KOPT-K1 (cell line): ENCODE measurements around the gene PDGFRB.

Experiments
- H3K27ac ChIP-seq: fragments of 200-600 bp; sonication (generic); 2 replicates; pipeline ENCODE4 v1.5.1; 2016; ENCODE audit warnings: antibody characterized with exemption, mild to moderate bottlenecking, low read depth, low read length; ENCODE audit not compliant: poor library complexity, severe bottlenecking
- H3K36me3 ChIP-seq: fragments of 200-600 bp; sonication (generic); 2 replicates; pipeline ENCODE4 v1.5.1; 2017; ENCODE audit warnings: antibody characterized with exemption, mild to moderate bottlenecking, low read length, moderate library complexity; ENCODE audit not compliant: insufficient read depth
- H3K9me3 ChIP-seq: fragments of 200-600 bp; sonication (generic); 2 replicates; pipeline ENCODE4 v1.5.1; 2017; ENCODE audit warnings: antibody characterized with exemption, low read length, mild to moderate bottlenecking; ENCODE audit not compliant: insufficient read depth, poor library complexity, severe bottlenecking

The PDGFRB gene

DNA sequence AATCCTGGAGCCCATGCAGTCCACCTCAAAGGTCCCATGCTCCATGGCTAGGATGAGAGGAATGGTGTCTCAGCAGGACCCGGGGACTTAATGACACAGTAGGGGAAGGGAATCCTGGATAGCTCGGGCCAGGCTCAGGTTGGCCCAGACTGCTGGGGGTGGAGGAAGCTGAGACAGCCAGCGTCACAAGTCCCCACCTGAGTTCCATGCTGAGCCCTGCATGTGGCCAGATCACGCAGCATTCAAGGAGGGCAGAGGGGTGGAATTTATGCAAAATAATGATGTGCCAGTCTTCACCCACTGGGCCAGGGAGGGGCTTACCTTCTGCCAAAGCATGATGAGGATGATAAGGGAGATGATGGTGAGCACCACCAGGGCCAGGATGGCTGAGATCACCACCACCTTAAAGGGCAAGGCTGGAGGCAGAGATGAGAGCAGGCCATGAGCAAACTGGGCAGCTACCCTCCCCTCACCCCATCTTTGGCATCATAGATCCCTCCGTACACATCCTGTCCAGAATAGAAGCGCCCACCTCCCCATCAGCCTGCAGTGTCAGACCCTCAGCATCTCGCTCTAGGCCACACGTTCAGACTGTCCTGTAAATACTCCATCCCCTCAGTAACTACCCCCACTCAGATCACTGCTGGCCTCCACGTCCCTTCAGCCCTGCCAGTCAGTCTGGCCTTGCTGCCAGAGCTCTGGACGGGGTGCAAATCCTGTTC, 29.3 kb downstream of the PDGFRB start:
- H3K36me3 ChIP-seq: no peaks in the 10 kb centered on the region
- no peaks in the 10 kb centered on the region for H3K9me3 ChIP-seq
- no peak overlapping the region for H3K27ac ChIP-seq

DNA sequence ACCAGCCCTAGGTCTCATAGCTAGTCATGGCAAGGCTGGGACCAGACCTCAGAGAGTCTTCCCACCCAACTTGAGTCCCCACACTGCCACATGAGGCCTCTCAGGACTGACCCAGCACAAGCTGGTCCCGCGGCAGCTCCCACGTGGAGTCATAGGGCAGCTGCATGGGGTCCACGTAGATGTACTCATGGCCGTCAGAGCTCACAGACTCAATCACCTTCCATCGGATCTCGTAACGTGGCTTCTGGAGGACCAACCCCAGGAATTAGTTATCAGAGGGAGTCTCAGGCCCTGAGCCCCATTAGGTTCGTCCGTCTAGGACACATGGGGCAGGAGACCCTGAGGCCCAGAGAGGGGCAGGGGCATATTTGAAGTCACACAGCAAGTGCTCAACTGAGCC, 30.3 kb downstream of the PDGFRB start:
- no peak overlapping the region for H3K27ac ChIP-seq
- no peaks in the 10 kb centered on the region for H3K9me3 ChIP-seq
- no peaks in the 10 kb centered on the region for H3K36me3 ChIP-seq

DNA sequence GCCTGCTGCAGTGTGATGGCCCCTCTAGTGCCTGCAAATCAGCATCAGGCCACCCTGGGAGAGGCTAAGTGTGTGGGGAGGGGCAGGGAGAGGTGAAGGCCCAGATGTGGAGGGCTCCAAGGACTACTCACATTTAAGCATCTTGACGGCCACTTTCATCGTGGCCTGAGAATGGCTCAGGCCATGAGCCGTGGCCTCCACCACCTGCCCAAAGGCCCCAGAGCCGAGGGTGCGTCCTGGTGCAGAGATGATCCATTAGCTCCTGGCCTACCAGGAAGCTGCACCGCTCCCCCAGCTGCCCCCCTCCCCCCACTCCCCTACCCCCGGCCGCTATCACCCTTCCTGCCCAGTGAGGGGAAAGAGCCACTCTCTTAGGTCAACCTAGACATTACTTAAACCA, 31.0 kb downstream of the PDGFRB start:
- no peaks in the 10 kb centered on the region for H3K9me3 ChIP-seq
- H3K36me3 ChIP-seq: no peaks in the 10 kb centered on the region
- no peak overlapping the region for H3K27ac ChIP-seq

DNA sequence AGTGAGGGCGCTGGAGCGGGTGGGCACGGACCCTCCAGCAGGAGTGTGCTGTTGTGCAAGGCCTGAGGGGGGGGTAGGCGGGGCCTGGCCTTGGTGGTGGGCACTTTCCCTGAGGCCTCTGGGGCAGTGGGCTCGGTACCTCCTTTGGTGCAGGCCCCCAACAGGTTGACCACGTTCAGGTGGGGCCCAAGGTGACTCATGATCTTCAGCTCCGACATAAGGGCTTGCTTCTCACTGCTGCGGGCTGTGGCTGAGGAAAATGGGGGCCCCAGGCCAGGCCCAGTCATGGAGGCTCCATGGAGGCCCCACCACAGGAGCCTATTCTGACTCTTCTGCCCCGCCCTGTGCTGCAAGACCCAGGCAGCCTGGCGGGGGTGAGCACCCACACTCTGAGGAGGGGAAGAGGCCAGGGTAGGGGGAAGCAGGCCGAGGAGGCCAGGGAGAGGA, 31.5 kb downstream of the PDGFRB start:
- Histone ChIP-seq H3K27ac (no peak overlapping the region), H3K9me3 (no peaks in the 10 kb centered on the region), H3K36me3 (no peaks in the 10 kb centered on the region)

DNA sequence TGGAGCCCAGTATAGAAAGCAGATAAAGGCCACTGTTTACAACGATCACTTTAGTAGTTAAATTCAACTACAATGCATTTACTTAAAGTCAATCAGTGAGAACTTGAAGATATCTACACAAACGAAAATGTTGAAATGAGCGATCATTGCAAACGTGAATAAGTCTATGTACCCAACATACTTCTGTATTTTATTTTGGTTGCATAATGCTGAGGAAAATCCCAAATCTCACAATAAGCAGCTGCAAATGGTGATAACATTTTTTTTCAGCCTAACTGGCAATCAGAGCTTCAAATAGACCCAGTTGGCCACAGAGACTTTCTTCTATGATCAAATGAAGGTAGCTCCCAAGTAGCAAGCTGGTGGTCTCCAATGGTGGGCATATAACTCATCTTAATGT, 32.1 kb downstream of the PDGFRB start:
- Histone ChIP-seq H3K27ac (no peak overlapping the region), H3K9me3 (no peaks in the 10 kb centered on the region), H3K36me3 (no peaks in the 10 kb centered on the region)

DNA sequence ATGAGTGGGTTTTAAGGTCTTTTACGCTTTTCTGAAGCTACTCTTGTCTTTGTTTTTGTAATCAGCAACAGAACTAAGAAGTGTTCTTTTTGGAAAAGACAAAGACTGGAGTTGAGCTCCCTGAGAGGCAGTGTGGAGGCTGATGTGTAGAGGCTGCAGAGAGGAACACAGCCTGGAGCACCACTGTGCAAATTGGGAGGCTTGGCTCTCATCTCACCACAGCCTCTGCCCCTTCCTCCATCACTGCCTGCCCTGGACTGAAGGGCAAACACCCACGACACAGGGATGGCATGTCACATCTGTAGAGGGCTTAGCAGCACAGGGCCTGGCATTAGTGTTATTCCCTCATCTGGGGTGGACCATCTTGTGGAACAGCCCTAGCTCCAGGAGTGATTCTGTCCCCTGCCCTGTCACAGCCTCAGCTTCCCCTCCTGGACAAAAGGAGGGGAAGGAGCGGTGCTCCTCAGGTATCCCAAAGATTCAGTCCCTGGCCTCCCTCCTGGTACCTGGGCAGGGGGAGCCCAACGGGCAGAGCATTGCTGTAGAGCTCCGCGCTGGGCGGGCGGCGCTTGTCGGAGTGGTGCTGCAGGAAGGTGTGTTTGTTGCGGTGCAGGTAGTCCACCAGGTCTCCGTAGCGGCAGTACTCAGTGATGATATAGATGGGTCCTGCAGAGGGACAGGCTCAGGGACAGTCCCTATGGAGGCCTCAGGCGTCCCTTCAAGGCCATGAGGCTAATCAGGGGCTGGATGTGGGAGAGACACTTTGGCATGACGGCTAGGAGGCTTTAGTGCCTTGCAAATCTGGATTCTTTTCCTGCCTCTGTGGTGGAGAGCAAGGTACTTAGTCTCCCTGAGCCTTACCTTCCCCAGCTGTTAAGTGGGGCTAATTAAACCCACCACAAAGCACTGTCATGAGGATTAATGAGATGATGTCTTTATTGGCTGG, 32.8 kb downstream of the PDGFRB start:
- no peak overlapping the region for H3K27ac ChIP-seq
- no peaks in the 10 kb centered on the region for H3K9me3 ChIP-seq
- no peaks in the 10 kb centered on the region for H3K36me3 ChIP-seq

DNA sequence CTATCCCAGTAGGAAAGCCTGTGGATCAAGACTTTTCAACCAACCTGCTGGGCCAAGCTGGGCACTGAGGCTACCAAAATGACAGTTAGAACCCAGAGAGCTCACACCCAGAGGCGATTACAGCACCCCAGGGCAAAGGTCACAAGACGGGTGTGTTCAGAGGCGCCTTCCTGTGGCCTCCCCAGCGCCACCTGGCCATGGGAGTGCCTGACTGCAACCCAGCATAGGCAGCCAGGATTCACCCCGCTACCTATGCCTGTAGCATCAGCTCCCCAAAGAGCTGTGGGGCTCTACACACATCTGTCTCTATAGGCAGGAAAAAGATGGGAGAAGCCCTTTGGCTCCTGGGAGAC, 33.5 kb downstream of the PDGFRB start:
- no peaks in the 10 kb centered on the region for H3K36me3 ChIP-seq
- H3K9me3 ChIP-seq: no peaks in the 10 kb centered on the region
- no peak overlapping the region for H3K27ac ChIP-seq

DNA sequence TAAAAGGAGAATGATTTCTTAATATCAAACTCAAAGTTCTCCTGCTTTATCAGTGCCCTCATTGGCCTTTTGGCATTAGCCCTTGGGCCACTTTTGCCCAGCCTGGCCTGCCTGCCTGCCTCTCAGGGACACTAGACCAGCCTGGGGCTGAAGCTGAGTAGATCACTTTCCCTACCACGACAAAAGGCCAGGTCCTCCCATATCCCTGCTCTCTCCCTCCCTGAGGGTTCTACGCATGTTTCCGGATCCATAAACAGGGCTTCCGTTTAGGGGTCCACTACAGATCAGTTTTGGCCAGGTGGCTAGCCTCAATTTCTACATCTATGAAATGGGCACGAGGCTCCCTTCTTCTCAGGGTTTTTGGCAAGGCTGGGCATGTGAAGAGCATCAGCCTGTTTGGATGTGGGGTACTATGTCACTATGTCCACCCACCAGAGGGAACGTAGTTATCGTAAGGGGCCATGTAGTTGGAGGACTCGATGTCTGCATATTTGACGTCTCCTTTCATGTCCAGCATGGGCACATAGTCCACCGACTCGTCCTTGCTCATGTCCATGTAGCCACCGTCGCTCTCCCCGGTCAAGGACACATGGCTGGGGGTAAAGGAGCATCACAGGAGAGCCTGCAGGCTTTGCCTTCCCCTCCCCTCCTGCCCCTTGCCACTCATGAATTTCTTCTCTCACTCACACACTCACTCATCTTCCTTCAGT, 34.0 kb downstream of the PDGFRB start:
- Histone ChIP-seq H3K9me3 (no peaks in the 10 kb centered on the region), H3K27ac (no peak overlapping the region), H3K36me3 (no peaks in the 10 kb centered on the region)

DNA sequence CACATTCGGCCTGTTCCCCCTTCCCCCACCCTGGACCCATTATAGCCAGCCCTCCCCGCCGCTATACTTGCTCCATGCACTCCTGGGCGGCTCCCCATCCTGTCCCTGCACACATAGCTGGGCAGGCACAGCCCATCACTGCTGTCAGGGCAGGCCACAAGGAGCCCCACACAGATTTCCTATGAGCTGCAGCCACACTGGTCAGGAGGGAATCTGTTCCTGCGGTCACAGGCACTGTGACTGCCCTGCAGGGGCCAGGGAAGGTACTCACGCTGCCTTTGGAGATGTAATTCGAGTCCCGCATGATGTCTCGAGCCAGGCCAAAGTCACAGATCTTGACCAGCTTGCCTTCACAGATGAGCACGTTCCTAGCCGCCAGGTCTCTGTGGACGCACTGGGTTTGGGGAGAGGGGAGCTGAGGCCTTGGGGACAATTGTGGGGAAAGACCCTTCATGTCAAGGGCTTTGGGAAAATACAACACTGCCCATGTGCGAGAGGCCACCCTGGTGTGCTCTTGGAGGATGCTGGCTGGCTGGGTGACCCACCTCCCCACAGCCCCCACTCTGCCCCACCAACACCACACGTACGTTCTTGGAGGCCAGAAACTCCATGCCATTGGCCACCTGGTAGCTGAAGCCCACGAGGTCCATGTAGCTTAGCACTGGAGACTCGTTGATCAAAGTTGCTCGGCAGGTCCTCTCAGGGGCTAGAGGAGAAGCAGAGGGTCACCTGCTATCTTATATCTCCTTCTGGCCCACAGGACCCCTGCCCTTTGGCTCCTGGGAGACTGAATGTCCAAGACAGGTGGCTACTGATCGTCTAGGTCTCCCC, 34.8 kb downstream of the PDGFRB start:
- Histone ChIP-seq H3K9me3 (no peaks in the 10 kb centered on the region), H3K36me3 (no peaks in the 10 kb centered on the region), H3K27ac (no peak overlapping the region)

DNA sequence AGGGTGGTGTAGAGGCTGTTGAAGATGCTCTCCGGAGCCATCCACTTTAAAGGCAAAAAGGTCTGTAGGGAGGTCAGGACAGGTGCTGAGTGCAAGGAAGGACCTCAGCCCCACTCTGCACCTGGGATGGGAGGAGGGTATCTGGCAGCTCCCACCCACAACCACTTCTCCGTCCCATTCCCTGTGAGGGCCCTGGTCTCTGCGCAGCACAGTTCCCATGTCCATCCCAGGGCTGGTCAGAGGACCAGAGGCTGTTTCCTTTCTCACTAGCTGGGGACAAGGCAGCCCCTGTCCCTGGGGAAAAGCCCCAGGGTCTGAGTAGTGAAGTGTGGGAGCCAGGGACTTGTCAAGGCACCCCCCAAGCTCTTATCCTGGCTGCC, 35.6 kb downstream of the PDGFRB start:
- H3K27ac ChIP-seq: no peak overlapping the region
- H3K36me3 ChIP-seq: no peaks in the 10 kb centered on the region
- H3K9me3 ChIP-seq: no peaks in the 10 kb centered on the region

DNA sequence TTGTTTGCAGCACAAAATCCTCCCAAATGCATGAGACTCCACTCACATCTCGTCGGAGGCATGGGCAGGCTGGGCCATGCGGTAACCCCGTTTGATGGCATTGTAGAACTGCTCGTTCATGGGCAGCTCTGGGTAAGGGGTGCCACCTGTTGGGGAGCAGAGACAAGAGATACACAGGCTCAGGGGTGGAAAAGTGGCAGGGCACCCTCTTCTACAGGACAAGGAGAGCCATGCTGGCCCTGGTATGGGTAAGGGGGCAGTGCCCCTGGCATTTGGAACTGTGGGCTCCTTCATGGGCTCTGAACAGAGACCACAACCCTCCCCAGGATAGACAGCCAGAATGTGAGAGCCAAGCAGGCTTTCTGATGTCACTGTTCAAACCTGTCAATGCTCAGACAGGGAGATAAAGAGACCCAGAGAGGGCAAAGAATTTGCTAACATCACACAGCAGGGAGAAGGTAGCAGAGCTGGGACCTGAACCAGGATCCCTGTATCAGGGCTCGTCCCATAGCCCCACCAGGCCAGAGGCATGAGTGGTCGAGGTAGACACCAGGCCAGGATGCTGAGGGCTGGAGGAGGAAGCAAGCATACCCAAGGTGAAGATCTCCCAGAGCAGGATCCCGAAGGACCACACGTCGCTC, 36.1 kb downstream of the PDGFRB start:
- Histone ChIP-seq H3K27ac (no peak overlapping the region), H3K9me3 (no peaks in the 10 kb centered on the region), H3K36me3 (no peaks in the 10 kb centered on the region)

DNA sequence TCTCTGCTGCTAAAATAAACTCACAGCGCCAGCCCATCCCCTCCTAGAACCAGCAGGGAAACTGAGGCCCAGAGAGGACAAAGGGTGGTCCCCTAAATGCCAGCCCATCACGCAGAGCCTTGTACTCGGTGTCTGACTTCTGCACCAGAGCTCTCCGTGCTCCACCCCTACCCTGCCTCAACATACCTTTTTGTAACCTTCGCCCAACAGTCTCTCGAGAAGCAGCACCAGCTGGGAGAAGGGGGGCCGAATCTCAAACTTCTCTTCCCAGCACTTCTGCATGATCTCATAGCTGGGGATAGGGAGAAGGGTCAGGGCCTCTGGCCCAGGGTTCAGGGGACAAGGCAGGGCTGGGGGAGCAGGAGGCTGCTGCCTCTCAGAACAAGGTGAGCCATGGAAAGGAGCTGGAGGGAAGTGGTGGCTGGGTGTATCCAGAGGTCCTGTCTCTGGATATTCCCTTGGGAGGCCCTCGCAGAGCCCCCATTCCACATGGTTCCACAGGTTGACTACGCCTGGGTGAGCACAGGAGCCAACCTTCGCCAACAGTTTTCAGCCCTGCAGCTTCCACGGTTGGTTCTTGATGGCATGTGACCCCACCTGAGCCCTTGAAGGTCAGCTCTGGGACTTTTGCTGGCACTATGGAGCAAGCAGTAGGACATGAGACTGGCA, 37.0 kb downstream of the PDGFRB start:
- no peaks in the 10 kb centered on the region for H3K36me3 ChIP-seq
- no peak overlapping the region for H3K27ac ChIP-seq
- H3K9me3 ChIP-seq: no peaks in the 10 kb centered on the region

DNA sequence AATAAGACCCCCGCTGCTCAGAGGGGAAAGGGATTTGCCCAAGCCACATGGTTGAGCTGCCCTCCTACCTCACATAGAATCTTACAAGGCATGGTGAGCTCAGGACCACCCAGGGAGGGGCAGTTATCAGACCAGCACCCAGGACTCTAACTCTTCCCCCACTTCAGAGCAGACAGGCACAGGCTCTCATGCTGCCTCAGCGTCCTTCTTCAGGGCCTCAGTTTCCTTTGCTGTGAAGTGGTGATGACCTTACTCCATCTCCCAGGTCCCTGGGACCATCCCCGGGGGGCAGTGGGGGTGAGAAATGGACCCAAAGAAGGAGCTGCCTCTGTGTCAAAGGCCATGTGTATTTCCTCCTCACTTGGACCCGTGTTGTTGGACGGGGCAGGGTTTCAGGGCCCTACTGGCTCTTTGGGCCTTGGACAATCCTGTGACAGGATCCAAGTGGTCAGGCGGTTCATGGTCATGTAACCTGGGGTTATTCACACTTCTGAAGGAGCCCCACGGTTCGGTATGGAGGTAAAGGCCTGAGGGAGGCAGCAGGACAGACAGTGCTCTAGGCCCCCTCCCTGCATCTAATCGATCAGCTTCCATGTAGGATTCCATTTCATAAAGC, 37.6 kb downstream of the PDGFRB start:
- H3K9me3 ChIP-seq: no peaks in the 10 kb centered on the region
- H3K27ac ChIP-seq: no peak overlapping the region

More for the DNA sequence above, 37.6 kb downstream of the PDGFRB start:
- no peaks in the 10 kb centered on the region for H3K36me3 ChIP-seq
